Uterus (tissue), 2 donors: Measurements from ENCODE around the gene OTOG.

Experiments used
- CTCF ChIP-seq, 4 experiments: fragments of 200-600 bp in 2 of 4; fragments of 450-650 bp in 2 of 4; sonication (generic) in 2 of 4; IDR thresholded peaks; one replicate each; pipeline ENCODE4 v1.5.1; 2016 to 2019; ENCODE audit warnings: antibody characterized with exemption in 4 of 4, mild to moderate bottlenecking in 2 of 4, moderate library complexity in 1 of 4
- POLR2A ChIP-seq, 2 donors: fragments of 450-650 bp; IDR thresholded peaks; one replicate each; pipeline ENCODE4 v1.6.1; 2016; ENCODE audit warnings: antibody characterized with exemption in 2 of 2, mild to moderate bottlenecking in 1 of 2, moderate library complexity in 1 of 2

- no peak for TF ChIP-seq POLR2A (IDR thresholded peaks at IDR 0.05)
- TF ChIP-seq CTCF (IDR thresholded peaks at IDR 0.05) = no peak
Measured at GRCh38 chr11:17642370-17642769, 95.3 kb downstream of the OTOG start.
